ENCODE measurements around the gene JAKMIP1. TPM values are rescaled to one million over a fixed set of nuclear protein-coding genes. Genes with fewer than 3 reads are reported as not detected.

Gene JAKMIP1
- total RNA-seq, 2 experiments from 2014 or later = 2.0 to 2.1 TPM

DNA sequence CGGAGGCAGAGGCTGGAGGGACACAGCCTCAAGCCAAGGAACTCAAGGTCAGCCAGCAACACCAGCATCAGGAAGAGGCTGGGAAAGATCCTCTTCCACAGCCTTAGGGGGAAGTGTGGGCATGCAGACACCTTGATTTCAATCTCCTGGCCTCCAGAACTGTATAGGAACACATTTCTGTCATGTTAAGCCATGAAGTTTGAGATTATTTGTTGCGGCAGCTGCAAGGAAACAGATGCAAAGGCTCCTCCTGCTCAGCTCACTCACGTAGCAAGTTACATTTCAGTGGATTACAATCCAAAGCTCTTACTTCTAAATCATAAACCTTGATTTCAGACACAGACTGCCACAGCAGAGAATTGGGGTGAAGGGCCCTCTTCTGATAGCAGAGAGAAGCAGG lies 113.5 kb downstream of the JAKMIP1 start:
- Histone ChIP-seq H3K36me3 (ENCODE audit: insufficient read depth, low read length) (no peaks in the 10 kb centered on the region), H3K9me3 (ENCODE audit: control insufficient read depth in 1 of 2, insufficient read depth in 1 of 2, low read length in 2 of 2) (peaks cover 0 to 6% of the 10 kb centered on the region in 2 experiments), H3K27ac (ENCODE audit: low read depth in 1 of 2, low read length in 2 of 2) (no peak overlapping the region), H3K4me1 (ENCODE audit: insufficient read depth, low read length) (peaks cover 5% of the 10 kb centered on the region), H3K27me3 (ENCODE audit: control insufficient read depth in 1 of 2, insufficient read depth in 2 of 2, low read length in 2 of 2) (no peaks in the 10 kb centered on the region), H3K4me3 (ENCODE audit: low read length) (no peak overlapping the region)
- Mint-ChIP-seq H3K4me1 (ENCODE audit: low read depth) (no peaks in the 10 kb centered on the region), H3K4me3 (no peak overlapping the region), H3K27me3 (no peaks in the 10 kb centered on the region), H3K9me3 (no peaks in the 10 kb centered on the region), H3K36me3 (ENCODE audit: low read depth) (no peaks in the 10 kb centered on the region), H3K27ac (no peak overlapping the region)
- TF ChIP-seq, protein P1, sequence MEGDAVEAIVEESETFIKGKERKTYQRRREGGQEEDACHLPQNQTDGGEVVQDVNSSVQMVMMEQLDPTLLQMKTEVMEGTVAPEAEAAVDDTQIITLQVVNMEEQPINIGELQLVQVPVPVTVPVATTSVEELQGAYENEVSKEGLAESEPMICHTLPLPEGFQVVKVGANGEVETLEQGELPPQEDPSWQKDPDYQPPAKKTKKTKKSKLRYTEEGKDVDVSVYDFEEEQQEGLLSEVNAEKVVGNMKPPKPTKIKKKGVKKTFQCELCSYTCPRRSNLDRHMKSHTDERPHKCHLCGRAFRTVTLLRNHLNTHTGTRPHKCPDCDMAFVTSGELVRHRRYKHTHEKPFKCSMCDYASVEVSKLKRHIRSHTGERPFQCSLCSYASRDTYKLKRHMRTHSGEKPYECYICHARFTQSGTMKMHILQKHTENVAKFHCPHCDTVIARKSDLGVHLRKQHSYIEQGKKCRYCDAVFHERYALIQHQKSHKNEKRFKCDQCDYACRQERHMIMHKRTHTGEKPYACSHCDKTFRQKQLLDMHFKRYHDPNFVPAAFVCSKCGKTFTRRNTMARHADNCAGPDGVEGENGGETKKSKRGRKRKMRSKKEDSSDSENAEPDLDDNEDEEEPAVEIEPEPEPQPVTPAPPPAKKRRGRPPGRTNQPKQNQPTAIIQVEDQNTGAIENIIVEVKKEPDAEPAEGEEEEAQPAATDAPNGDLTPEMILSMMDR (IDR thresholded peaks at IDR 0.05) = no peak
- CTCF ChIA-PET = no interaction called here
- DNase-seq (no peak), ATAC-seq (ENCODE audit: poor library complexity) (no peak)
- intact Hi-C loops (cut with DNase I, micrococcal nuclease) = no loop called here
- POLR2A ChIA-PET = no interaction called here

DNA sequence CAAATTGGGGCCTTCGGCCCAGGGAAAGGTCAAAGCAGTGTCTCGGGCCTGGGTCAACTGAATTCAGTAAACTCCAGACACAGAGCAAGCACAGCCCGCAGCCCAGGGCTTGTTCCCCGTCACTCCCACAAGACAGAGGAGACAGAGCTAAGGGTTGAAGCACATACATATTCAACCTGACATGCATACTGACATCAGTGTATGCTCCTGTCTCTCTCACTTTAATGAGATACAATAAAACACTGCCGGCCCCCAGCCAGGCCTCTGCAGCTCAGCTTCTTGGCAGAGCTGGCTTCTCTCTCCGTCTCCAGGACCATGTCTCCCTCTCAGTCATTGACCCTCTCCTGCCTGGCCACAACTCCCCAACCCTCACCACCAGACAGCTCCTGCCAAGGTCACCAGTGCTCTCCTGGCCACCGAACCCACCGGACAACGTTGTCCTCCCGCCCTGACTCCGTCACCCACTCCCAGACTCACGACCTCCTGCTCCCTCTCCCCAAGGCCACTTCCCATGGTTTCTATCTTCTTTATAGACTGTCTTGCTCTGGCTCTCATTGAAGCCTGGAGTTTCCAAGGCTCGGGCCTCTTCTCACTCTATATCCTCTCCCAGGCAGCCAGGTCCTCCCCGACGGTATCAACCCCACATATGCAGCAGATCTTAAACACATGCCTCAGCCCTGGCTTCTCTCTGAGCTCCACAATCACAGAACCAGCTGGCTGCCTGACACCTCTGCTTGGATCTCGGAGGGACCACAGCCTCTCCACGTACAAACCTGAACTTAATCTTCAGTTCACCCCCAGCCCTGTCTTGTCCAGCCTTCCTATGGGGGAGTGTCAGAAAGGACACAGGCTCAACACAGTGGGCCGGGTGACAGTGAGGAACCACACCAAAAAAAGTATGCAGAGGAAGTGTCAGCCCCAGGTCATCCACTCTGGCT lies 114.4 kb downstream of the JAKMIP1 start:
- no peaks in the 10 kb centered on the region for H3K27me3 ChIP-seq (ENCODE audit: control insufficient read depth in 1 of 2, insufficient read depth in 2 of 2, low read length in 2 of 2)
- no peaks in the 10 kb centered on the region for H3K9me3 Mint-ChIP-seq
- intact Hi-C loops (cut with DNase I, micrococcal nuclease) = no loop called here
- H3K27me3 Mint-ChIP-seq = no peaks in the 10 kb centered on the region
- POLR2A ChIA-PET = no interaction called here
- H3K36me3 Mint-ChIP-seq (ENCODE audit: low read depth) = no peaks in the 10 kb centered on the region
- H3K4me3 ChIP-seq (ENCODE audit: low read length) = no peak overlapping the region
- no peak overlapping the region for H3K27ac ChIP-seq (ENCODE audit: low read depth in 1 of 2, low read length in 2 of 2)
- no peaks in the 10 kb centered on the region for H3K4me1 Mint-ChIP-seq (ENCODE audit: low read depth)
- H3K4me1 ChIP-seq (ENCODE audit: insufficient read depth, low read length) = no peaks in the 10 kb centered on the region
- TF ChIP-seq, protein P1 (IDR thresholded peaks at IDR 0.05) = no peak
- H3K9me3 ChIP-seq (ENCODE audit: control insufficient read depth in 1 of 2, insufficient read depth in 1 of 2, low read length in 2 of 2) = peaks cover 0 to 6% of the 10 kb centered on the region in 2 experiments
- CTCF ChIA-PET = no interaction called here
- no peaks in the 10 kb centered on the region for H3K36me3 ChIP-seq (ENCODE audit: insufficient read depth, low read length)
- no peak overlapping the region for H3K4me3 Mint-ChIP-seq
- DNase-seq (no peak), ATAC-seq (ENCODE audit: poor library complexity) (no peak)
- no peak overlapping the region for H3K27ac Mint-ChIP-seq

DNA sequence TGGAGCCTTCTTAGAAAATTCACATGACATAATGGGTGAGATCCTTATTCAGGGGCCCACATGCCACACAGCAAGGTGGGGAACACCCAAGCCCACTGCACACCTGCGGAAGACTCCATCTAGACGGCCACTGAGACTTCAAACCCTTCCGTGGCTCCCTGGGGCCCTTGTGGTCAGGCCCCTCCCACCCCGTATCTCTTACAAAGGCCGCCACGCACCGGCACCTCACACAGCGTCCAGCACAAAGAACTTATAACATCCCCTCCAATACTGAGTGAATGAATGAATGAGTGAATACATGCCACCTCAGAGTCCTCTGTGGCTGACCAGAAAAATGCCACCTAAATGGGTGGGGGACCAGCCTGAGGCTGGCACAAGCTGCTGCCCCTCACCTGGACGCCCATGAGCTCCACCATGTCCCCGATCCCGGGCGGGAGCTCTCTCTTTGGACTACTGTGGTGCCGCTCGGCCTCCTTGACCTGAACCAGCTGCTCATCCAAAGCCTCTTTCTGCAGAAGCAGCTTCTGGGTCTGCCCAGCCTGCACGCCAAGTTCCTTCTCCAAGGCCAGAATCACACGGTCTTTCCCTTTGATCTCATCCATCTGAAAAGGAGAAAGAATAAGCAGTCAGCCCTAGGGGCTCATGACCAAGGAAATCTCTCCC lies 115.2 kb downstream of the JAKMIP1 start:
- ChIA-PET CTCF (no interaction called here), POLR2A (no interaction called here)
- Mint-ChIP-seq H3K4me3 (no peak overlapping the region), H3K36me3 (ENCODE audit: low read depth) (no peaks in the 10 kb centered on the region), H3K4me1 (ENCODE audit: low read depth) (no peaks in the 10 kb centered on the region), H3K27me3 (no peaks in the 10 kb centered on the region), H3K27ac (no peak overlapping the region), H3K9me3 (no peaks in the 10 kb centered on the region)
- no peak overlapping the region for H3K4me3 ChIP-seq (ENCODE audit: low read length)
- no peaks in the 10 kb centered on the region for H3K4me1 ChIP-seq (ENCODE audit: insufficient read depth, low read length)
- DNase-seq (no peak), ATAC-seq (ENCODE audit: poor library complexity) (no peak)
- peaks cover 3% of the 10 kb centered on the region for H3K36me3 ChIP-seq (ENCODE audit: insufficient read depth, low read length)
- intact Hi-C loops (cut with DNase I, micrococcal nuclease) = no loop called here
- no peak overlapping the region for H3K27ac ChIP-seq (ENCODE audit: low read depth in 1 of 2, low read length in 2 of 2)
- H3K9me3 ChIP-seq (ENCODE audit: control insufficient read depth in 1 of 2, insufficient read depth in 1 of 2, low read length in 2 of 2) = peaks cover 0 to 6% of the 10 kb centered on the region in 2 experiments
- TF ChIP-seq, protein P1 (IDR thresholded peaks at IDR 0.05) = no peak
- no peaks in the 10 kb centered on the region for H3K27me3 ChIP-seq (ENCODE audit: control insufficient read depth in 1 of 2, insufficient read depth in 2 of 2, low read length in 2 of 2)
